ENCODE data around the gene DCAF12. TPM values are rescaled to one million over a fixed set of nuclear protein-coding genes. Genes with fewer than 3 reads are reported as not detected.

The DCAF12 gene
- total RNA-seq, 1 experiment from 2014 or later = 27.0 TPM

- TF ChIP-seq SOX15 (CRISPR knock-in tag; IDR thresholded peaks at IDR 0.05) = no peak
- TF ChIP-seq USF1 (CRISPR knock-in tag; IDR thresholded peaks at IDR 0.05) = no peak
- TF ChIP-seq TP53 (CRISPR knock-in tag; IDR thresholded peaks at IDR 0.05) = no peak
- no peak for TF ChIP-seq ZNF512 (CRISPR knock-in tag; IDR thresholded peaks at IDR 0.05; ENCODE audit: borderline replicate concordance)
- no peak for TF ChIP-seq CTCF (IDR thresholded peaks at IDR 0.05)
- TF ChIP-seq ELF4 (CRISPR knock-in tag; IDR thresholded peaks at IDR 0.05; ENCODE audit: low read depth) = no peak
- TF ChIP-seq ZNF263 (CRISPR knock-in tag; IDR thresholded peaks at IDR 0.05; ENCODE audit: low read depth) = no peak
- no peak for TF ChIP-seq AFF4 (CRISPR knock-in tag; IDR thresholded peaks at IDR 0.05; ENCODE audit: borderline replicate concordance)
- no peak for TF ChIP-seq IRF1 (CRISPR knock-in tag; IDR thresholded peaks at IDR 0.05)
- no peak for TF ChIP-seq CDX4 (CRISPR knock-in tag; IDR thresholded peaks at IDR 0.05; ENCODE audit: borderline replicate concordance)
- TF ChIP-seq IRF2 (CRISPR knock-in tag; IDR thresholded peaks at IDR 0.05; ENCODE audit: borderline replicate concordance, low read depth) = no peak
- TF ChIP-seq HMGXB4 (CRISPR knock-in tag; IDR thresholded peaks at IDR 0.05) = no peak
- TF ChIP-seq GTF2I (CRISPR knock-in tag; conservative IDR thresholded peaks at IDR 0.05) = no peak
- TF ChIP-seq CREB1 (CRISPR knock-in tag; IDR thresholded peaks at IDR 0.05) = no peak
- no peak for TF ChIP-seq ZNF281 (CRISPR knock-in tag; IDR thresholded peaks at IDR 0.05)
- peak overlapping the region; percentile 76 for H3K27ac Mint-ChIP-seq
- H3K4me3 Mint-ChIP-seq = no peak overlapping the region
- POLR2A ChIA-PET = no interaction called here
- peaks cover 25% of the 10 kb centered on the region for H3K4me1 Mint-ChIP-seq
- H3K27me3 Mint-ChIP-seq (ENCODE audit: low read depth) = no peaks in the 10 kb centered on the region
- CTCF ChIA-PET = no interaction called here
- no peaks in the 10 kb centered on the region for H3K36me3 Mint-ChIP-seq
- peaks cover 4% of the 10 kb centered on the region for H3K9me3 Mint-ChIP-seq
- DNase-seq (ENCODE audit: low spot score) (no peak), ATAC-seq (no peak)
Observed at GRCh38 chr9:34070606-34071324, 55.7 kb downstream of the DCAF12 start.

Data from WTC11 (cell line).